Endothelial cell (in vitro differentiated cells): ENCODE measurements around the gene FAM177B. TPM values are rescaled to one million over a fixed set of nuclear protein-coding genes. Genes with fewer than 3 reads are reported as not detected.

Experiments used
- DNase-seq: peaks from one replicate; pipeline ENCODE4 v3.0.0; 2021; ENCODE audit warnings: low spot score
- H3K27ac Mint-ChIP-seq: one replicate; pipeline ENCODE4 v1.8.0; 2021; ENCODE audit warnings: mixed read lengths, inconsistent platforms; ENCODE audit not compliant: unreplicated experiment
- H3K27me3 Mint-ChIP-seq: one replicate; pipeline ENCODE4 v1.8.0; 2021; ENCODE audit warnings: mild to moderate bottlenecking, moderate library complexity, mixed read lengths, inconsistent platforms; ENCODE audit not compliant: unreplicated experiment
- H3K36me3 Mint-ChIP-seq: one replicate; pipeline ENCODE4 v1.8.0; 2021; ENCODE audit warnings: mild to moderate bottlenecking, low read depth, mixed read lengths, inconsistent platforms; ENCODE audit not compliant: unreplicated experiment
- H3K4me1 Mint-ChIP-seq: one replicate; pipeline ENCODE4 v1.8.0; 2021; ENCODE audit warnings: mild to moderate bottlenecking, mixed read lengths, inconsistent platforms; ENCODE audit not compliant: unreplicated experiment
- H3K4me3 Mint-ChIP-seq: one replicate; pipeline ENCODE4 v1.8.0; 2021; ENCODE audit warnings: mild to moderate bottlenecking, mixed read lengths, inconsistent platforms; ENCODE audit not compliant: unreplicated experiment
- H3K9me3 Mint-ChIP-seq: one replicate; pipeline ENCODE4 v1.8.0; 2021; ENCODE audit warnings: mixed read lengths, inconsistent platforms; ENCODE audit not compliant: unreplicated experiment
- CTCF ChIP-seq: fragments of 200-600 bp; sonication (generic); IDR thresholded peaks from one replicate; pipeline ENCODE4 v1.5.0; 2021; ENCODE audit warnings: antibody characterized with exemption; ENCODE audit not compliant: unreplicated experiment
- total RNA-seq: library from RNA; stranded (reverse); fragmentation: NEBNext Ultra II Directional; extraction: Animal tissue kit (Norgen Biotek cat#: 25700); gene quantifications from one replicate; pipeline ENCODE4 v1.2.1, GENCODE V29; 2021; ENCODE audit not compliant: unreplicated experiment

FAM177B gene
- total RNA-seq, 1 donor from 2014 or later = not detected

GRCh38 chr1:222711319-222712252 lies 25.4 kb upstream of the FAM177B start:
- no peak for TF ChIP-seq CTCF
- peak; percentile 39 for DNase-seq
- Mint-ChIP-seq H3K36me3 (peaks cover 12% of the 10 kb centered on the region), H3K27me3 (peaks cover 17% of the 10 kb centered on the region), H3K9me3 (no peaks in the 10 kb centered on the region), H3K27ac (peak overlapping the region; percentile 89), H3K4me1 (peaks cover 23% of the 10 kb centered on the region), H3K4me3 (peak overlapping the region; percentile 100)

DNA sequence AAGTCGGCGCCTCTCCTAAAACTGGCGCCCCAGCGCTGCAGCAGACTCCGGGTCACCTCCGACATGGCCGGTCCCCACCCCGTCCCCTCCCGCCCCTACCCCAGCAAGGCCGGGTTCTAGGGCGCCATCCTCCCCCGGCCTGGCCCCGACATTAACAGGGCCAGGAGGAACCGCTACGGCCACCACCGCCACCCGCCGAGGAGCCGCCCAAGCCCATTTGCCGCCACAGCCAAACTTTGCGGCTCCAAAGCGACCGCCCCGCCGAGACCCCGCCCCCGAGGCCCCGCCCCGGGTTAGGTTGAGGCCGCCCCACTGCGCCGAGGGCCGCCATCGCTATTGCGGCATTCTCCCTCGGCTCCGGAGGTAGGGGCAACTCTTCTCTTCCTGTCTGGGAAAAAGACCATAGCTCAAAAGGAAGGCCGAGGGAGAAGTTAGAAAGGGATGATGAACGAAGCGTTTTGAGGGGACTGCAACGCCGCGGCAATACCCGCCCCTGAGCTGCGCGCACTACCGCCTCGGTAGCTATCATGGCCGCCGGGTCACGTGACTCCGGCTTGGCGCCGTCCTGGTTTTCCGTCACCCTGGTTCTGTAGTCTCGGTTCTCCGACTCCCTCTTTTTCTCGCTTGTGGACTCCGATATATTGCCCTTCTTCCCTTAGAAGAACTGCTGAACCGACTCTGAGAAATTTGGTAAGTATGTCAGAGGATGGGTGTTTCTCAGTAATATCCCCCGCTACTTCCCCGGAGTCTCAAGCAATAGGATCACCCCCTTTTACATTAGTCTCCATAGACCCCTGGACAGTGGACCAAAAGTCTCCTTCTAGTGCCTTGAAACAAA lies 24.5 kb upstream of the FAM177B start, which contains the start of the genes AIDA and BROX:
Gene AIDA (minus strand): TSS at position 239 of the 838 bp plus-strand sequence. CDS start 174 bp downstream, at position 65.
Gene BROX (plus strand): TSS at position 312 of the 838 bp plus-strand sequence. CDS start 3,136 bp downstream, outside the sequence.
- TF ChIP-seq CTCF = no peak
- Mint-ChIP-seq H3K9me3 (no peaks in the 10 kb centered on the region), H3K4me3 (peak within 1 kb of the TSS; percentile 100), H3K4me1 (peaks cover 23% of the 10 kb centered on the region), H3K36me3 (peaks cover 12% of the 10 kb centered on the region), H3K27me3 (peaks cover 17% of the 10 kb centered on the region), H3K27ac (peak within 1 kb of the TSS; percentile 97)
- DNase-seq = peak; percentile 97

DNA sequence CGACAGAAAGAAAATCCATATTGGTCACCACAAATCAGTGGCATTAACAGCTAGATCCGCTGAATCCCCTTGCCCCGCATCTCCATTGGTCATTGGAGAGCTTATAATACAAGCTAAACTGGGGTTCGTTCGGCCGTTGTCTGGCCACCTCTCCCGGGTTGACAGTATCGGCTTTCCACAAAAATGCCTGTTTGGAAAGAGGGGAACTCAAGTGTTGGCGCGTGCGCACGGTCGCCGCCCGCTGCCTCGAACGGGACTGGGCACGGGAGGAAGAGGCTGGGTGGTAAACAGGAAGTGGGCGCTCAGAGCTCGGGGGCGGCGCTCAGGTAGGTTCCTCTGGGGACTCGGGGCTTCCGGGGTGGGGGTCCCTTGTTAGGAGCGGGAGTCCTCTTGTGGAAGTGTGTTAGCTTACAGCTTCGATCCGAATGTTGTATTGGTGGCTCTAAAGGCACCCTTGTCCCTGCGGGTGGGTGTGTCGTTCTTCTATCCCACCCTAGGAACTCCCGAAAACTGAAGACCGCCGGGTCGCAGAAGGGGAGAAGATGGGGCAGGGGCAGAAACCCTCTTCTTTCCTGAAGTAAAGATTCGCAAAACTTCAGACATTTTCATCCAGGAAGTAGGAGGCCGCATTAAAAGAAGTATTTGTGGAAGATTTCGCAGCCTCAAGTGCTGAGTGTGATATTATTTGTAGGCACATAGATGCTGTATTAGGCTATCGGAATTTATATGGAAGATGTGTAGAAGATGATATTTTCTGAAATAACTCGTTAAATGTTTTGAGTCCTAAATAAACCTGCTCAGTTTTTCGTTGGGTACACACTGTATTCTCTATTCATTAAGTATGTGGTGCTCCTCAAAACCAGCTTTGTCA lies 23.7 kb upstream of the FAM177B start:
- DNase-seq = peak; percentile 87
- Mint-ChIP-seq H3K4me3 (peak overlapping the region; percentile 100), H3K36me3 (peaks cover 8% of the 10 kb centered on the region), H3K27ac (peak overlapping the region; percentile 97), H3K27me3 (peaks cover 17% of the 10 kb centered on the region), H3K4me1 (peaks cover 23% of the 10 kb centered on the region), H3K9me3 (no peaks in the 10 kb centered on the region)
- TF ChIP-seq CTCF = no peak

DNA sequence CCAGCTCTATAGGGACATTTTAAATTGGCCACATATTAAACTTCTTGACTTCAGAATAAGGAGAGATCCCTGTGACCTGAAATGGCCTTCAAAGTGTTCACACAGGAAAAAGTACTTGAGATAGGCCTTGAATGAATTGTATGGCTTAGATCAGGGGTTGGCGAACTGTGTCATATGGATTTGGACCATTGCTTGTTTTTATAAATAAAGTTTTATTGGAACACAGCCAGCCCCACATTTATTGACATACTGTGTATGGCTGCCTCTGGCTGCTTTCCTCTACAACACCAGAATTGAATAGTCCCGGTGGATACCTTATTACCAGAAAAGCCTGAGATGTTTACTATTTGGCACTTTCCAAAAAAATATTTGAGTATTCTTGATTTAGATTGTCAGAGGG lies 20.6 kb upstream of the FAM177B start:
- Mint-ChIP-seq H3K27ac (no peak overlapping the region), H3K9me3 (no peaks in the 10 kb centered on the region), H3K36me3 (peaks cover 11% of the 10 kb centered on the region), H3K27me3 (peaks cover 15% of the 10 kb centered on the region), H3K4me1 (peaks cover 13% of the 10 kb centered on the region), H3K4me3 (no peak overlapping the region)
- DNase-seq = no peak
- TF ChIP-seq CTCF = no peak
